DMS 273 treated with DMSO at 0.1 percent for 48 hours (cell line): Measurements from ENCODE around the gene FAM81A.
"Not testable (repeated sequence)": the region's sequence is repeated elsewhere in the genome, so short reads cannot be mapped to it uniquely, and the experiment has no call there.

Source experiments
- DNase-seq: peaks from one replicate; lab custom pipeline; 2025; lab: John Stamatoyannopoulos, UW

The FAM81A gene

DNA sequence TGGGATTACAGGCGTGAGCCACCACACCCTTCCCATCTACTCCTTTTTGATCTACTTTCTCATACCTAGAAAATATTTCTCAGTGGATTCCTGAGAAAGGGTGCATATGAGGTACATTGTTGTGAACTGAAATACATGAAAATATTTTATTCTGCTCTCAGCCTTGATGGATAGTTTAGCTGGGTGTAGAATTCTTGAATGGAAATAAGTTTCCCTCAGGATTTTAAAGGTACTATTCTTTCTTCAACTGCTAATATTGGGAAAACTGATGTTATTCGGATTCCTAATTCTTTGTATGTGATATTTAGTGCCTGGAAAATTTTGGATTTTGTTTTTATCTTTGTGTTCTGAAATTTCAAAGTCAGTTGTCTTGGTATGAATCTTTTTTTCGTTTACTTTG lies 9.1 kb upstream of the FAM81A start:
- DNase-seq: not testable (repeated sequence)

- DNase-seq: no peak
Observed at GRCh38 chr15:59432389-59432788, 5.6 kb upstream of the FAM81A start.

DNA sequence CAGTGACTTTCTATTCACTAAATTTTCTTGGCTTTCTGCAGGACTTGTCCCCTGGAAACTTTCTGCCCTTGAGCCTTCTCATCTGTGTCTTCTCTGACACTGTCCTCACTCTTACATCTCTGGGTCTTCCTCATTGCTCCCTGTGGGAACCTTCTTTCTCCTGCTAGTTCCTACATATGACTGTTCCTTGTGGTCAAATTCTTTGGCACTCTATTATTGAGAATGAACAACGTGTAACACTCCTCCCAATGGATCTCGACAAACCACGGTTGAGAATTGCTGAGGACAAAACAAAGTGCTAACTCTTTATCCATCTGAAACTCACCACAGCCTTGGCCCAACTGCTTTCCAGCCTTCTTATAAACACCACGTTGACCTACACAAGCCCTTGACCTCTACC lies 3.5 kb upstream of the FAM81A start:
- DNase-seq: no peak

GRCh38 chr15:59436774-59437141 lies 1.2 kb upstream of the FAM81A start:
- DNase-seq: no peak

DNA sequence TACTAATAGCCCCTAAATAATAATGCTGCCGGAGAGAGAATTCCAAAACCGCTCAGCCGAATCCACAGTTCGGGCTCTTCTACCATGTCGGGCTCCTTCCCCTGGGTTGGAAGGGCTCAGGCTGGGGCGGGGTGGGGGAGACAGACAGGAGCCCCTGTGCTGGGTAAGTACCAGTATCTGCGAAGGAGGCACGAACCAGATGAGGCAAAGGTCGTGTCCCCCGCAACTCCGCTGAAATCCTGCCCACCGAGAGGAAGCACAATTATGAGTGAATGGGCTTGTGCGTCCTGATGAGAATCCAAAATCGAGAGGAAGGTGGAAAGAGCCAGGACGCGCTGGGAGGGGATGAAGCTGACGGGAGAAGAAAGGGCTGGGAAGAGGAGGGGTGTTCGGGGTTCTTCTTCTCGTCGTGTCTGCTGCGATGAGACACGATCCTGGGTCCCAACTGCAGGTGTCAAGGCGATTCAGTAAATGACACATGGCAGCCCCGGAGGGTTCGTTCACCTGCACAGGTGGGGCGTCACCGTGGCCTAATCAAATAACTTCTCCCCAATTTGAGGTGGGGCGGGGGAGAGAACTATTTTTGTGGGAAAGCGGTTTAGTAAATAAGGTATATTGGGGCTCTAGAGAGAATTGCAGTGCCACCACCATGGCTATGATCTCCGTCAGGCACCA lies 707 bp upstream of the FAM81A start:
- no peak for DNase-seq

GRCh38 chr15:59438625-59439290 lies 772 bp downstream of the FAM81A start:
- no peak for DNase-seq

- DNase-seq: no peak
Observed at GRCh38 chr15:59439576-59439975, 1.6 kb downstream of the FAM81A start.

- no peak for DNase-seq
Observed at GRCh38 chr15:59443341-59444072, 5.5 kb downstream of the FAM81A start.

DNA sequence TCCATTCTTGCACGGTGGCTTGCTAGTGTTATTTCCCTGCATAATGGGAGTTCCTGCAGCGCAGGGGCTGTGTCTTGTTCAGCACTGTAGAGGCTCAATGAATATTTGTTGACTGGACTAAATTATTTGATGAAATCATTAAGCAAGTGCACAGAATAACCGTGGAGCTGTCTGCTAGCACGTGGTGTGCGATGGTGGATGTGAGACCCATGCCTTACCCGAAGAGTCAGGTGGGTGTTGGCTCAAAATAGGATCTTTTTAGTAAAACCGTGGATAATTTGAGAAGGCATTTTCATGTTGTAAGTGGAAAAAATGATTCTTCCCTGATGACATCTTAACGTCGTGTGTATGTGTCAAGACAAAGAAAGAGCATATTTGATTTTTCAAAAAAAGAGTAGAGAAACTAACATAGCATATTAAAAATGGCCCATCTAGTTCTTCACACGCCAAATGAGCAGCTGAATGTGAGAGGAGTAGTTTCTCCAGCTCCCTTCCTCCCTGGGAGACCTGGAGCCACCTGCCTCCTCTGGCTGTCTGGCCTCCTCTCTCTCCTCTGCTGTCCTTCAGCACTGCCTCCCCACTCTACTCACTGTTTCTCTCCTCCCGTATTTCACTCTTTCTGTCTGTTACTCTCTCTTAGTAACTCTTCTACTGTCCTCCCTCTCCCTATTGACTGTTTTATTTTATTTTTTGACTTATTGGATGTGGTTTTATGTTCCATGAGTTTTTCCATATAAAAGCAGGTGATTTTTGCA lies 6.3 kb downstream of the FAM81A start:
- DNase-seq: no peak

GRCh38 chr15:59444980-59445545 lies 7.1 kb downstream of the FAM81A start:
- no peak for DNase-seq

GRCh38 chr15:59446232-59446957 lies 8.4 kb downstream of the FAM81A start:
- no peak for DNase-seq

- DNase-seq: no peak
Observed at GRCh38 chr15:59447367-59447766, 9.4 kb downstream of the FAM81A start.

- DNase-seq: no peak
Observed at GRCh38 chr15:59448871-59449270, 10.9 kb downstream of the FAM81A start.

- DNase-seq: no peak
Observed at GRCh38 chr15:59453474-59454215, 15.7 kb downstream of the FAM81A start.

GRCh38 chr15:59456114-59456513 lies 18.1 kb downstream of the FAM81A start:
- DNase-seq: no peak

DNA sequence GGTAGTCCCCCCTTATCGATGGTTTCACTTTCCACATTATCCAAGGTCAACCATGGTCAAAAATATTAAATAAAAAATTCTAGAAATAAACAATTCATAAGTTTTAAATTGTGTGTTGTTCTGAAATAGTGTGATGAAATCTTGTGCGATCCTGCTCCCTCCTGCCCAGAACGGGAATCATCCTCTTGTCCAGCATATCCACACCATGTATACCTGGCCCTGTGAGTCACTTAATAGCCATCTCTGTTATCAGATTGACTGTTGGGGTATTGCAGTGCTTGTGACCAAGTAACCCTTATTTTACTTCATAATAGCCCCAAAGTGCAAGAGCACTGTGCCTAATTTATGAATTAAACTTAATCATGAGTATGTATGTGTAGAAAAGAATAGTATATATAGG lies 19.1 kb downstream of the FAM81A start:
- DNase-seq: no peak

DNA sequence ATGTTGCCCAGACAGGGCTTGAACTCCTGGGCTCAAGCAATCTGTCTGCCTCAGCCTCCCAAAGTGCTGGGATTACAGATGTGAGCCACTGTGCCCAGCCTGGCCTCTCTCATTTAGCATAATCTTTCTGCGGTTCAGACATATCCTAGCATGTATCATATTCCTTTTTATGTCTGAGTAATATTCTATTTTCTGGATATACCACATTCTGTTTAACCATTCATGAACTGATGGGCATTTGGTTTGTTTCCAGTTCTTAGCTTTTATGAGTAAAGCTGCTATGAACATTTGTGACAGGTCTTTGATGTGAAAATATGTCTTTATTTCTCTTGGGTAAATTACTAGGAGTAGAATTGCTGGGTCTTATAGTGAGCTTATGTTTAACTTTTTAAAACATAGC lies 23.5 kb downstream of the FAM81A start:
- no peak for DNase-seq

DNA sequence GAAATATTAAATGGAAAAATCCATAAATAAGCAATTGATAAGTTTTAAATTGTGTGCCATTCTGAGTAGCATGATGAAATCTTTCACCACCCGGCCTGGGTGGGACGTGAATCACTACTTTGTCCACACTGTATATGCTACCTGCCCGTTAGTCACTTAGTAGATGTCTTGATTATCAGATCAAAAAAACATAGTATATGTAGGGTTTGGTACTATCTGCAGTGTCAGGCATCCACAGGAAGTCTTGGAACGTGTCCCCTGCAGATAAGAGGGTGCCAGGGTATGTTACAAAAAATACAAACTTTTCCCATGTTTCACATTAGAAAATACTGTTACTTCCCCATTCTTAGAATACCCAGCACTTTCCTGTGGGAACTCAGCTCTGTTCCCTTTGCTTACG lies 35.2 kb downstream of the FAM81A start:
- DNase-seq: no peak

- DNase-seq: not testable (repeated sequence)
Observed at GRCh38 chr15:59475161-59475560, 37.2 kb downstream of the FAM81A start.

GRCh38 chr15:59484399-59484798 lies 46.4 kb downstream of the FAM81A start:
- DNase-seq: no peak

GRCh38 chr15:59485036-59485435 lies 47.0 kb downstream of the FAM81A start:
- DNase-seq: no peak
